Mesothelial cell of epicardium (in vitro differentiated cells): ENCODE measurements around the gene VDAC2. TPM values are rescaled to one million over a fixed set of nuclear protein-coding genes. Genes with fewer than 3 reads are reported as not detected.

Experiments
- DNase-seq, 2 experiments: peaks; one replicate each; pipeline ENCODE4 v3.0.0; 2021; ENCODE audit warnings: low spot score in 2 of 2; ENCODE audit not compliant: unreplicated experiment in 2 of 2
- H3K27ac Mint-ChIP-seq: 2 replicates; pipeline ENCODE4 v1.8.0; 2021; ENCODE audit warnings: mixed read lengths
- H3K27me3 Mint-ChIP-seq: 2 replicates; pipeline ENCODE4 v1.8.0; 2021; ENCODE audit warnings: low read depth, mixed read lengths
- H3K36me3 Mint-ChIP-seq: 2 replicates; pipeline ENCODE4 v1.8.0; 2021; ENCODE audit warnings: mixed read lengths
- H3K4me1 Mint-ChIP-seq: 2 replicates; pipeline ENCODE4 v1.8.0; 2021; ENCODE audit warnings: mixed read lengths
- H3K4me3 Mint-ChIP-seq: 2 replicates; pipeline ENCODE4 v1.8.0; 2021; ENCODE audit warnings: mild to moderate bottlenecking, moderate library complexity, mixed read lengths
- H3K9me3 Mint-ChIP-seq: 2 replicates; pipeline ENCODE4 v1.8.0; 2021; ENCODE audit warnings: mixed read lengths
- total RNA-seq: library from RNA; stranded (reverse); gene quantifications from 3 replicates; pipeline ENCODE4 v1.2.1, GENCODE V29; 2021
- TF ChIP-seq, protein P1 (sequence below): fragments of 200-600 bp; sonication (generic); IDR thresholded peaks from one replicate; pipeline ENCODE4 v1.5.0; 2021; ENCODE audit warnings: antibody characterized with exemption; ENCODE audit not compliant: unreplicated experiment

Gene VDAC2, protein sequence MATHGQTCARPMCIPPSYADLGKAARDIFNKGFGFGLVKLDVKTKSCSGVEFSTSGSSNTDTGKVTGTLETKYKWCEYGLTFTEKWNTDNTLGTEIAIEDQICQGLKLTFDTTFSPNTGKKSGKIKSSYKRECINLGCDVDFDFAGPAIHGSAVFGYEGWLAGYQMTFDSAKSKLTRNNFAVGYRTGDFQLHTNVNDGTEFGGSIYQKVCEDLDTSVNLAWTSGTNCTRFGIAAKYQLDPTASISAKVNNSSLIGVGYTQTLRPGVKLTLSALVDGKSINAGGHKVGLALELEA
- total RNA-seq = 144 to 154 TPM (median 149 TPM) in 3 replicates

DNA sequence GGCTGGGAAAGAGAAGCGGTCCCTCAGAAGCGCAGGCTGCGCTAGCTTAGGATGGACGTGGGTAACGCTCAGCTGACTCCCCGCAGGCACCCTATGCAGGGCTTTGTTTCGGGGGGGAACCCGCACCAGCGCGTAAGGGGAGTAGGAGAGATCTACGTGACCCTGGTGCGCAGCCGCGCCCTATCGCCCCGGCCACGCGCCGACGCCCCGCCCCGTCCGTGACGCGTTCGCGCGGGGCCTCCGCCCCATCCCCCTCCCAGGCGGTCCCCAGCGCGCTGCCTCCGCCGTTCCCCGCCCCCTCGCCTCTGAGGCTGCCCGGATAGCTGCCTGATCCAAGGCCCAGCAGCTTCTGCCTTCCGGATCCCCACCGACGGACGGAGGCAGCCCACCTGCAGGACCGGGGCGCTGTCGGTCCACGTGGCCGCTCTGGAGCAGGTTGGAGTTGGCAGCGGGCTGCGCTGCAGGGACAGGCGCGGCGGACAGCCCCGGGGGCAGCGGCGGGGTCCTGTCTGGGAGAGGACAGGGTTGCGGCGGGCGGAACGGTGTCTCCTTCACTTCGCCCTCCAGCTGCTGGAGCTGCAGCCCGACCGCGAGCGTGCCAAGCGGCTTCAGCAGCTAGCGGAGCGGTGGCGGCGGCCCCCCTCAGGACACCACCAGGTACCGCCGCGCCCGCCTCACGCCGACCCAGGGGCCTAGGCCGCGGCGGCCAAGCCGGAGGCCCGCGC is at the start of gene VDAC2:
Gene VDAC2 (plus strand): TSS at position 515 of the 725 bp plus-strand sequence. CDS start 363 bp downstream, outside the sequence.
- peak within 1 kb of the TSS; percentile 90 for H3K4me3 Mint-ChIP-seq
- TF ChIP-seq, protein P1, sequence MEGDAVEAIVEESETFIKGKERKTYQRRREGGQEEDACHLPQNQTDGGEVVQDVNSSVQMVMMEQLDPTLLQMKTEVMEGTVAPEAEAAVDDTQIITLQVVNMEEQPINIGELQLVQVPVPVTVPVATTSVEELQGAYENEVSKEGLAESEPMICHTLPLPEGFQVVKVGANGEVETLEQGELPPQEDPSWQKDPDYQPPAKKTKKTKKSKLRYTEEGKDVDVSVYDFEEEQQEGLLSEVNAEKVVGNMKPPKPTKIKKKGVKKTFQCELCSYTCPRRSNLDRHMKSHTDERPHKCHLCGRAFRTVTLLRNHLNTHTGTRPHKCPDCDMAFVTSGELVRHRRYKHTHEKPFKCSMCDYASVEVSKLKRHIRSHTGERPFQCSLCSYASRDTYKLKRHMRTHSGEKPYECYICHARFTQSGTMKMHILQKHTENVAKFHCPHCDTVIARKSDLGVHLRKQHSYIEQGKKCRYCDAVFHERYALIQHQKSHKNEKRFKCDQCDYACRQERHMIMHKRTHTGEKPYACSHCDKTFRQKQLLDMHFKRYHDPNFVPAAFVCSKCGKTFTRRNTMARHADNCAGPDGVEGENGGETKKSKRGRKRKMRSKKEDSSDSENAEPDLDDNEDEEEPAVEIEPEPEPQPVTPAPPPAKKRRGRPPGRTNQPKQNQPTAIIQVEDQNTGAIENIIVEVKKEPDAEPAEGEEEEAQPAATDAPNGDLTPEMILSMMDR = no peak
- DNase-seq = peak; percentile 80 to 92
- H3K9me3 Mint-ChIP-seq = no peaks in the 10 kb centered on the region
- H3K27me3 Mint-ChIP-seq = no peaks in the 10 kb centered on the region
- H3K4me1 Mint-ChIP-seq = peaks cover 34% of the 10 kb centered on the region
- peaks cover 12% of the 10 kb centered on the region for H3K36me3 Mint-ChIP-seq
- H3K27ac Mint-ChIP-seq = peak within 1 kb of the TSS; percentile 99

DNA sequence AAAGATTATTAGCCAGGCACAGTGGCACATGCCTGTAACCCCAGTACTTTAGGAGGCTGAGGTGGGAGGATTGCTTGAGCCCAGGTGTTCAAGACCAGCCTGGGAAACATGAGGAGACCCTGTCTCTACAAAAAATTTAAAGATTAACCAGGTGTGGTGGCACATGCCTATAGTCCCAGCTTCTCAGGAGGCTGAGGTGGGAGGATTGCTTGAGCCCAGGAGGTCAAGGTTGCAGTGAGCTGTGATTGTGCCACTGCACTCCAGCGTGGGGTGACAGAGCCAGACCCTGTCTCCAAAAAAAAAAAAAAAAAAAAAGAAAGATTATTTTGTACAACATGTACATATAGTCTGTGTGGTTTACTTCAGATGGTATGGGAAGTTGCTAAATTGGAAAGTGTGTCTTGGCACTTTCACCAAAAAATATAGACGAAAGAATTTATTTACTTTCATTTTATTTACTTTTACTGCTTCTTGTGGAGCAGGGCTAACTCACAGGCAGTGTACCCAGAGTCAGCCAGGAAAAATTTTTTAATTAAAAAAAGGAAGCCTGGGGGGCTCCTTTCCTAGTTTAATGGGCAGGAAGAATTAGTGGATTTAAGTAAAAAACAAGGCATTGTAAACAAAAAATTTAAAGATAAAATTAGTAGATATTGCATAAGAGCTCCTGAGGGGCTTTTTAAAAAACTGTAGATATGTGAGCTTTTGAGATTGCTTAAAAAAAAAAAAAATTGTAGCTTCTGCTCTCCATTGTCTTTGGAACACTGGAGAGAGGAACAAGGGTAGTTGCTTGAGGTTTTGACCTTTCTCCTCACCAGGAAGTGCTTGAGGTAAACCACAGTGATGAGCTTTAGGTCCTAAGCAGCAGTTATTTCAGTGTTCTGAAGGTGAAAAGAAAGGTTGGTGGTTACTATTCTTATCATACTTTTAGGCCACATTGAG is 44.6 kb upstream of the VDAC2 start:
- Mint-ChIP-seq H3K4me1 (no peaks in the 10 kb centered on the region), H3K4me3 (no peak overlapping the region), H3K27me3 (no peaks in the 10 kb centered on the region), H3K27ac (no peak overlapping the region), H3K36me3 (peaks cover 14% of the 10 kb centered on the region), H3K9me3 (no peaks in the 10 kb centered on the region)
- no peak for DNase-seq
- TF ChIP-seq, protein P1 = no peak

DNA sequence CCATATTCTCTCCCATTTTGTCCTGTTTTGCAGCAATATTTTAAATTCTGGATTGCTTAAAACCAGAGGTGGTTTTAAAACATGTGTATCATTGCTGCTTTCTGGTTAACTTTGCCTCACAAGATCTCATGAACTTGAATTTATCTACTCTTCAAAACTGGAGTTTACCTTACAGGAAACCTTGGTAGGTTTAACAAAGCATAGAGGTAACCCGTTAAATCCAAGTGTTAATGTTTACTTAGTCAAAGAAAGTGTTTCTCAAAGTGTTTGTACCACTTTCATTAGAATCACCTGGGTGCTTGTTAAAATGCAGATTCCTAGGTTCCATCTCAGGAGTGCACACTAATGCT is 44.0 kb upstream of the VDAC2 start:
- no peaks in the 10 kb centered on the region for H3K27me3 Mint-ChIP-seq
- no peaks in the 10 kb centered on the region for H3K9me3 Mint-ChIP-seq
- H3K36me3 Mint-ChIP-seq = peaks cover 12% of the 10 kb centered on the region
- DNase-seq = no peak
- no peak overlapping the region for H3K27ac Mint-ChIP-seq
- TF ChIP-seq, protein P1 = no peak
- no peaks in the 10 kb centered on the region for H3K4me1 Mint-ChIP-seq
- no peak overlapping the region for H3K4me3 Mint-ChIP-seq

DNA sequence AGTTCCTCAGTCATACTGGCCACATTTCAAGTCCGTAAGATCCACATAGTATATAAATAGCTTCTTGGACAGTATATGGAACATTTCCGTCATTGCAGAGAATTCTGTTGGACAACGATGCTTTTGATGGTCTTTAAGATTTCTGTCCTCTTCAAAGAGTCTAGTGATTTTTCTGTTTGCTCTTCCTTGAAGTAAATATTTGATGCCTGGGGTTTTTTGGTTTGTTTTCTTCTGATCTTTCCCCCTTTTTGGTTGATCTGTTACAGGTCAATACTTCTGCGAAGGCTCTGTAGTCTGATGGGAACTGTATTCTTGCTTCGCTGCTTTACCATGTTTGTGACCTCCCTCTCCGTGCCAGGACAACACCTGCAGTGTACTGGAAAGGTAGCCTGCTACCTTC is 42.3 kb upstream of the VDAC2 start:
- Mint-ChIP-seq H3K4me3 (no peak overlapping the region), H3K36me3 (peaks cover 13% of the 10 kb centered on the region), H3K9me3 (no peaks in the 10 kb centered on the region), H3K27me3 (no peaks in the 10 kb centered on the region), H3K4me1 (no peaks in the 10 kb centered on the region), H3K27ac (no peak overlapping the region)
- no peak for DNase-seq
- TF ChIP-seq, protein P1 = no peak

DNA sequence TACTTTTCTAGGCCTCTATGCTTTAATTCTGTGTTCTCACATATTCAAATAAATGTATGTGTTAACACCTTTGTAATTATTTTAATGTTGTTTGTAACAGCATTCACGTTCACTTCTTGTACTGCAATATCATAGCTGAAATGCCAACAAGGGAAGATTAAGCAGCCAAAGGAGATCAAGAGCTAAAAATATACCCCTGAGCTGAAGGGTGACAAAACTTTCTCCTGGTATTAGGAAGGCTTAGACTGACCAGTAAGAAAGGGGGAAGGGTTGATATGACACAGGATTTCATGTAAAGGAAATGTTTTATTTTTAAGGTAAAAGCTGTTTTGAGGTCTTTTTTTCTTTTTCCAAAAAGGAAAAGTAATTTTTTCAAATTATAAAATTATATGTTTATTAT is 40.4 kb upstream of the VDAC2 start:
- no peaks in the 10 kb centered on the region for H3K27me3 Mint-ChIP-seq
- H3K27ac Mint-ChIP-seq = no peak overlapping the region
- no peak overlapping the region for H3K4me3 Mint-ChIP-seq
- H3K4me1 Mint-ChIP-seq = no peaks in the 10 kb centered on the region
- H3K9me3 Mint-ChIP-seq = no peaks in the 10 kb centered on the region
- peaks cover 20% of the 10 kb centered on the region for H3K36me3 Mint-ChIP-seq
- TF ChIP-seq, protein P1 = no peak
- DNase-seq = no peak
